ENCODE results near the gene HNRNPC. TPM values are rescaled to one million over a fixed set of nuclear protein-coding genes. Genes with fewer than 3 reads are reported as not detected.

HNRNPC gene
- total RNA-seq, 1 experiment from 2014 or later, result 1,062 TPM

DNA sequence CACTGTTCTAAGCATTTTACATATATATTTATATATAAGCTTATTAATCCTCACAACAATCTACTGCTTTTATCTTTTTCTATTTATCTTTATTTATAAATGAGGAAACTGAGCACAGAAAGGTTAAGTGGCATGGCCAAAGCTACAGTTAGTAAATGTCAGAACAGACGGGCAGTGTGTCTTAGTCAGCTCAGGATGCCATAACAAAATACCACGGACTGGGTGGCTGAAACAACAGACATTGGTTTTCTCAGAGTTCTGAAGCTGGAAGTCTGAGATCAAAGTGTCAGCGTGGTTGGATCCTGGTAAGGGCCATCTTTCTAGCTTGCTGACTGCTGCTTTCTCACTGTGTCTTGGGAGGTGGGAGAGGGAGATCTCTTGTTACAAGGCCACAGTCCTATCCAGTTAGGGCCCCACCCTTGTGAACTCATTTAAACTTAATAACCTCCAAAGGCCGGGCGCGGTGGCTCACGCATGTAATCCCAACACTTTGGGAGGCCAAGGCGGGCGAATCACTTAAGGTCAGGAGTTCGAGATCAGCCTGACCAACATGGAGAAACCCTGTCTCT is 30.4 kb upstream of the HNRNPC start:
- H3K79me2 ChIP-seq (ENCODE audit: insufficient read depth, low read length), result no peaks in the 10 kb centered on the region

More for the DNA sequence above, 30.4 kb upstream of the HNRNPC start:
- Histone ChIP-seq H3T11ph (ENCODE audit: low read length) (no peak overlapping the region), H3K4me1 (ENCODE audit: insufficient read depth, low read length) (no peaks in the 10 kb centered on the region), H3K4me2 (ENCODE audit: insufficient read depth, insufficient read length, low read length) (no peak overlapping the region), H3K9me3 (ENCODE audit: control insufficient read depth, low read depth, low read length) (no peaks in the 10 kb centered on the region), H4K91ac (ENCODE audit: insufficient read length, low read depth, low read length) (no peak overlapping the region), H2AK5ac (ENCODE audit: insufficient read length, low read length) (no peak overlapping the region), H2BK5ac (ENCODE audit: insufficient read length, low read length) (no peak overlapping the region), H4K8ac (replicated peaks; ENCODE audit: insufficient read length, low read depth, low read length) (no peak overlapping the region), H2BK12ac (ENCODE audit: insufficient read length, low read depth, low read length) (no peak overlapping the region), H3K4ac (ENCODE audit: low read depth, low read length) (no peak overlapping the region), H3K27me3 (ENCODE audit: insufficient read depth, low read length) (no peaks in the 10 kb centered on the region), H2AFZ (ENCODE audit: low read length) (no peak overlapping the region), H3K18ac (ENCODE audit: insufficient read length, low read depth, low read length) (no peak overlapping the region), H3K23ac (ENCODE audit: insufficient read length, low read depth, low read length) (no peak overlapping the region), H4K5ac (ENCODE audit: insufficient read length, low read depth, low read length) (no peak overlapping the region), H2BK20ac (ENCODE audit: low read depth, low read length, poor library complexity, severe bottlenecking) (no peak overlapping the region), H2BK15ac (ENCODE audit: low read depth, low read length) (no peak overlapping the region), H2BK120ac (ENCODE audit: low read depth, low read length, poor library complexity, severe bottlenecking) (no peak overlapping the region), H3K9ac (ENCODE audit: extremely low read depth, insufficient read length, low read length) (no peak overlapping the region), H3K79me1 (ENCODE audit: insufficient read depth, low read depth, low read length, poor library complexity, severe bottlenecking) (no peaks in the 10 kb centered on the region), H3K14ac (ENCODE audit: insufficient read depth, low read length) (no peak overlapping the region), H3K23me2 (ENCODE audit: insufficient read length, low read depth, low read length, poor library complexity, severe bottlenecking) (peaks cover 4% of the 10 kb centered on the region), H3K56ac (ENCODE audit: insufficient read length, low read depth, low read length) (no peak overlapping the region), H4K20me1 (ENCODE audit: control insufficient read depth, insufficient read depth, insufficient read length) (no peaks in the 10 kb centered on the region), H3K27ac (ENCODE audit: insufficient read length, low read depth, low read length) (no peak overlapping the region)
- DNase-seq, result no peak
- no peak overlapping the region for H3K4me3 Mint-ChIP-seq
- peaks cover 4% of the 10 kb centered on the region in 2 experiments; a peak in 3 of 4 replicates for H3K4me1 Mint-ChIP-seq
- TF ChIP-seq, protein P1, sequence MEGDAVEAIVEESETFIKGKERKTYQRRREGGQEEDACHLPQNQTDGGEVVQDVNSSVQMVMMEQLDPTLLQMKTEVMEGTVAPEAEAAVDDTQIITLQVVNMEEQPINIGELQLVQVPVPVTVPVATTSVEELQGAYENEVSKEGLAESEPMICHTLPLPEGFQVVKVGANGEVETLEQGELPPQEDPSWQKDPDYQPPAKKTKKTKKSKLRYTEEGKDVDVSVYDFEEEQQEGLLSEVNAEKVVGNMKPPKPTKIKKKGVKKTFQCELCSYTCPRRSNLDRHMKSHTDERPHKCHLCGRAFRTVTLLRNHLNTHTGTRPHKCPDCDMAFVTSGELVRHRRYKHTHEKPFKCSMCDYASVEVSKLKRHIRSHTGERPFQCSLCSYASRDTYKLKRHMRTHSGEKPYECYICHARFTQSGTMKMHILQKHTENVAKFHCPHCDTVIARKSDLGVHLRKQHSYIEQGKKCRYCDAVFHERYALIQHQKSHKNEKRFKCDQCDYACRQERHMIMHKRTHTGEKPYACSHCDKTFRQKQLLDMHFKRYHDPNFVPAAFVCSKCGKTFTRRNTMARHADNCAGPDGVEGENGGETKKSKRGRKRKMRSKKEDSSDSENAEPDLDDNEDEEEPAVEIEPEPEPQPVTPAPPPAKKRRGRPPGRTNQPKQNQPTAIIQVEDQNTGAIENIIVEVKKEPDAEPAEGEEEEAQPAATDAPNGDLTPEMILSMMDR (conservative IDR thresholded peaks at IDR 0.05), result no peak
- no peaks in the 10 kb centered on the region for H3K9me3 Mint-ChIP-seq
- no CpG with 5 or more reads among the region's 10 CpGs for WGBS (ENCODE audit: extremely low coverage, insufficient read length, low lambda C conversion rate)
- no peak overlapping the region for H3K27ac Mint-ChIP-seq
- peaks cover 11% of the 10 kb centered on the region for H3K27me3 Mint-ChIP-seq (ENCODE audit: low read depth)
- H3K36me3 Mint-ChIP-seq (ENCODE audit: insufficient read depth in 1 of 3, low read depth in 3 of 3), result no peaks in the 10 kb centered on the region

All from H9 (cell line).